Measurements from ENCODE around the gene BMF. TPM values are rescaled to one million over a fixed set of nuclear protein-coding genes. Genes with fewer than 3 reads are reported as not detected.
A peak's percentile ranks its signal among the peaks of the same experiment; 100 is the strongest.

BMF gene
- polyA plus RNA-seq, 2 of the 4 experiments (the other 2 are of a cell fraction), result 1.4 to 1.6 TPM

DNA sequence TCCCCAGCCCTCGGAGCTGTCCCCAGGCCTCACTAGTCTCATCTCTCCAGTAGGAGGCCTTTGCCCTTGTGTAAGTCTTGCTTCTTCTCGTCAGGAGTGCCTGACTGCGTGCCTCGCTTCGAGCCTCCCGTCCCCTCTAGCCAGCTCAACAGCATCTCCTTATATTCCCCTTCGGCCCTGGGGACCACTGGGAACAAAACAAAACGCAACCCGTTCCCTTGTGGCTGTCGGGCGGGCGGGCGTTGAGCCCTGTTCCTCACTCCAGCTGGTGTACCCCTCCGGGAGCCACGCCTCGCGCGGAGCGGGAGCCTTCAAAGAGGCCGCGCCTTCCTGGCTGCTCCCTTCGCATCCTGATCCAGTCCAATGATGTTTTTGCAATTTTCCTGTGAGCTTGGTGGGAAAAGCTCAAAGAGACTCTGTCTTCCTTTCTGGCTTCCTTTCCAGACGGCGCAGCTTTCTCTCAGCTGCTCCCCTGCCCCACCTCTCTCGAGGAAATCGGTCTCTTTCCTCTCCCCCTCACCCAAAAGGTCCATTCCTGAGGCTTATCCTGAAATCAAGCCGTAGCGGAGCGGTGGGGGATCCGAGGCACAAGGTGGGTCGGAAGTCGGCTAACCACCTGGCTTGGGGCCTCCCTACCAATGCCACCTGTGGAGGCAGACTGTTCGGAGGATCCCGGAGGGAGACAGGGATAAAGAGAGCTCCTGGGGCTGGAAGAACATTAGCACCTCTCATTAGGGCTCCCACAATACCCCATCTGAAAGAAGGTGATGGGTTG, 36.3 kb downstream of the BMF start:
- no peak for DNase-seq (ENCODE audit: low read depth in 1 of 2, low spot score in 1 of 2)
- TF ChIP-seq BCL3 (IDR thresholded peaks at IDR 0.05) (no peak), EP300 (IDR thresholded peaks at IDR 0.05) (no peak), POLR2AphosphoS2 (conservative IDR thresholded peaks at IDR 0.05; ENCODE audit: low read length) (no peak), USF2 (IDR thresholded peaks at IDR 0.05) (no peak), SMC3 (IDR thresholded peaks at IDR 0.05) (no peak), REST (IDR thresholded peaks at IDR 0.05) (no peak), POLR2A (IDR thresholded peaks at IDR 0.05; ENCODE audit: low read length) (no peak), GATA3 (IDR thresholded peaks at IDR 0.05; ENCODE audit: borderline replicate concordance) (no peak), MAZ (IDR thresholded peaks at IDR 0.05; ENCODE audit: borderline replicate concordance, low read depth, low read length) (no peak)
- TF ChIP-seq, protein P1, sequence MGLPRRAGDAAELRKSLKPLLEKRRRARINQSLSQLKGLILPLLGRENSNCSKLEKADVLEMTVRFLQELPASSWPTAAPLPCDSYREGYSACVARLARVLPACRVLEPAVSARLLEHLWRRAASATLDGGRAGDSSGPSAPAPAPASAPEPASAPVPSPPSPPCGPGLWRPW (IDR thresholded peaks at IDR 0.05), result no peak
- 94% methylated on average over 34 of the region's 34 CpGs for WGBS (ENCODE audit: missing lambda C conversion rate)
- no peak overlapping the region for H3K4me2 ChIP-seq
- POLR2A ChIA-PET, result no interaction called here
- no peaks in the 10 kb centered on the region for H3K9me3 ChIP-seq
- CTCF ChIA-PET, result interaction anchor here (1.1 to 1.5 kb wide), 3 partner anchors 9 to 202 kb away, joined by 4 to 7 read pairs (median 4); no protein-coding TSS in a partner anchor
- no peak overlapping the region for H3K27ac ChIP-seq
- no peak for ATAC-seq
- FAIRE-seq, result no peak
- no peak overlapping the region for H3K4me3 ChIP-seq
- H3K4me1 ChIP-seq, result peaks cover 36% of the 10 kb centered on the region

DNA sequence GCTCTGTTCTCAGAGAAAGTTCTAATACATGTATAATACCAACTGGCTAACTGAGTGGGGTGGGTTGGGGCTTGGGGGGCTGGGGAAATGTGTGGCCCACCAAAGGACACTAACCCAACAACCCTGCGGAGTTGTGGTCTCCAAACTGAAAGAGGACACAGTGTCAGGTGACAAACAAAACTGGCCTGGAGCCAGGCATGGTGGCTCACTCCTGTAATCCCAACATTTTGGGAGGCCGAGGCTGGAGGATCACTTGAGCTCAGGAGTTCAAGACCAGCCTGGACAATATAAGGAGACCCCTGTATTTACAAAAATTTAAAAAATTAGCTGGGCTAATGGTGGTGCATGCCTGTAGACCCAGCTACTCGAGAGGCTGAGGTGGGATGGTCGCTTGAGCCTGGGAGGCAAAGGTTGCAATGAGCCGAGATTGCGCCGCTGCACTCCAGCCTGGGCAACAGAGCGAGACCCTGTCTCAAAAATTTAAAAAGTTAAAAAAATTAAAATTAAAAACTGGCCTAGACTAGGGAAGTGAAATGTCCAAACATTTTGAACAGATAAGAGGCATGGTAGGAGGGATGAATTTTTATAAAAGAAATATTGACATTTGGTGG, 38.0 kb downstream of the BMF start:
- WGBS (ENCODE audit: missing lambda C conversion rate), result 92% methylated on average over 8 of the region's 8 CpGs
- H3K4me3 ChIP-seq, result no peak overlapping the region
- CTCF ChIA-PET, result interaction anchor here (0.8 to 2.8 kb wide), 4 partner anchors 26 to 136 kb away, joined by 3 to 20 read pairs (median 4); no protein-coding TSS in a partner anchor
- ATAC-seq (no peak), DNase-seq (ENCODE audit: low read depth in 1 of 2, low spot score in 1 of 2) (no peak), FAIRE-seq (no peak)
- peaks cover 48% of the 10 kb centered on the region for H3K4me1 ChIP-seq
- TF ChIP-seq RFX5 (IDR thresholded peaks at IDR 0.05) (no peak), HEYL (CRISPR knock-in tag; IDR thresholded peaks at IDR 0.05) (no peak), RAD21 (conservative IDR thresholded peaks at IDR 0.05 in 1 of 2, IDR thresholded peaks at IDR 0.05 in 1 of 2) (no peak), FOSB (CRISPR knock-in tag; IDR thresholded peaks at IDR 0.05) (no peak), ELK1 (IDR thresholded peaks at IDR 0.05; ENCODE audit: low read depth, low read length) (no peak), JUNB (IDR thresholded peaks at IDR 0.05) (no peak), MAZ (IDR thresholded peaks at IDR 0.05; ENCODE audit: borderline replicate concordance, low read depth, low read length) (no peak), CBX8 (IDR thresholded peaks at IDR 0.05) (no peak), TFCP2L1 (CRISPR knock-in tag; IDR thresholded peaks at IDR 0.05) (no peak), BHLHE40 (IDR thresholded peaks at IDR 0.05; ENCODE audit: low read depth, low read length) (no peak), NR3C1 (IDR thresholded peaks at IDR 0.05) (no peak), HOXB13 (CRISPR knock-in tag; IDR thresholded peaks at IDR 0.05; ENCODE audit: low read depth) (no peak), RARB (CRISPR knock-in tag; IDR thresholded peaks at IDR 0.05) (no peak), CHD4 (IDR thresholded peaks at IDR 0.05; ENCODE audit: borderline replicate concordance) (no peak), KDM1A (IDR thresholded peaks at IDR 0.05; ENCODE audit: low read depth) (no peak), RCOR1 (IDR thresholded peaks at IDR 0.05; ENCODE audit: low read depth, low read length) (no peak), JUN (IDR thresholded peaks at IDR 0.05) (no peak), HMGXB4 (CRISPR knock-in tag; IDR thresholded peaks at IDR 0.05; ENCODE audit: borderline replicate concordance) (no peak)
- TF ChIP-seq, protein P2, sequence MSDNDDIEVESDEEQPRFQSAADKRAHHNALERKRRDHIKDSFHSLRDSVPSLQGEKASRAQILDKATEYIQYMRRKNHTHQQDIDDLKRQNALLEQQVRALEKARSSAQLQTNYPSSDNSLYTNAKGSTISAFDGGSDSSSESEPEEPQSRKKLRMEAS (IDR thresholded peaks at IDR 0.05), result no peak
- H3K27ac ChIP-seq, result peak overlapping the region; percentile 84 to 86; a peak in 4 of 6 replicates
- H3K9me3 ChIP-seq, result no peaks in the 10 kb centered on the region
- POLR2A ChIA-PET, result interaction anchor here (0.5 kb wide), 1 partner anchor 25 kb away, joined by 3 read pairs; no protein-coding TSS in a partner anchor
- H3K4me2 ChIP-seq, result no peak overlapping the region
